IMR-90 (cell line): ENCODE data around the gene PTPRH. TPM values are rescaled to one million over a fixed set of nuclear protein-coding genes. Genes with fewer than 3 reads are reported as not detected.

Experiments used
- ATAC-seq: fragments of 200-7000 bp; cut with Tn5 transposase; 2 replicates; pipeline ENCODE4 v1.9.1; 2020; ENCODE audit warnings: low read depth, mild to moderate bottlenecking, moderate library complexity
- BruUV-seq: library from RNA; stranded (reverse); fragments of 400-500 nt; replicated peaks from 2 replicates; lab custom pipeline; 2021; lab: Mats Ljungman, UMichigan
- CTCF ChIA-PET: fragments of 300-600 bp; formaldehyde crosslinking; extraction: SDS; loops from one replicate; lab custom pipeline; 2021; ENCODE audit warnings: antibody characterized with exemption; lab: Yijun Ruan, JAX
- POLR2A ChIA-PET: fragments of 300-600 bp; sonication (Branson Sonifier 250); formaldehyde crosslinking; loops from one replicate; lab custom pipeline; 2022; ENCODE audit warnings: antibody characterized with exemption; ENCODE audit not compliant: unreplicated experiment; lab: Charles Lee
- DNase-seq: peaks from one replicate; pipeline ENCODE4 v3.0.0; 2013
- H2AFZ ChIP-seq: replicated peaks from 2 replicates; pipeline ENCODE3; 2013; ENCODE audit warnings: low read length, mild to moderate bottlenecking; ENCODE audit not compliant: poor library complexity
- H2AK5ac ChIP-seq: 2 replicates; pipeline ENCODE4 v1.6.1; 2013; ENCODE audit warnings: low read depth, low read length, inconsistent platforms
- H2AK9ac ChIP-seq: replicated peaks from 2 replicates; pipeline ENCODE3; 2013; ENCODE audit warnings: mild to moderate bottlenecking, low read depth, low read length, moderate library complexity; ENCODE audit not compliant: poor library complexity
- H2BK120ac ChIP-seq: 2 replicates; pipeline ENCODE4 v1.6.1; 2013; ENCODE audit warnings: low read depth, low read length, inconsistent platforms
- H2BK15ac ChIP-seq: 3 replicates; pipeline ENCODE4 v1.6.1; 2013; ENCODE audit warnings: low read depth, low read length, inconsistent platforms
- H2BK20ac ChIP-seq: 2 replicates; pipeline ENCODE4 v1.6.1; 2013; ENCODE audit warnings: low read depth, mild to moderate bottlenecking, inconsistent platforms, low read length, moderate library complexity
- H2BK5ac ChIP-seq: 2 replicates; pipeline ENCODE4 v1.6.1; 2013; ENCODE audit warnings: mild to moderate bottlenecking, low read depth, low read length, inconsistent platforms; ENCODE audit not compliant: poor library complexity, severe bottlenecking
- H3K14ac ChIP-seq: replicated peaks from 2 replicates; pipeline ENCODE4 v1.6.1; 2013; ENCODE audit warnings: low read depth, low read length, inconsistent platforms
- H3K18ac ChIP-seq: 2 replicates; pipeline ENCODE4 v1.6.1; 2013; ENCODE audit warnings: low read depth, low read length, control low read depth
- H3K23ac ChIP-seq: 2 replicates; pipeline ENCODE4 v1.6.1; 2013; ENCODE audit warnings: low read depth, low read length, inconsistent platforms
- H3K27ac ChIP-seq: 2 replicates; pipeline ENCODE4 v1.5.1; 2013; ENCODE audit warnings: mild to moderate bottlenecking, control low read depth, low read length; ENCODE audit not compliant: insufficient read depth
- H3K27me3 ChIP-seq: 2 replicates; pipeline ENCODE4 v1.6.1; 2013; ENCODE audit warnings: low read length; ENCODE audit not compliant: control insufficient read depth, insufficient read depth
- H3K36me3 ChIP-seq: 2 replicates; pipeline ENCODE4 v1.6.1; 2013; ENCODE audit warnings: low read length, mixed read lengths; ENCODE audit not compliant: control insufficient read depth, insufficient read depth
- H3K4ac ChIP-seq: 2 replicates; pipeline ENCODE4 v1.6.1; 2013; ENCODE audit warnings: low read depth, low read length, inconsistent platforms
- H3K4me1 ChIP-seq: 2 replicates; pipeline ENCODE4 v1.6.1; 2013; ENCODE audit warnings: low read length, mixed read lengths; ENCODE audit not compliant: control insufficient read depth, insufficient read depth
- H3K4me2 ChIP-seq: 2 replicates; pipeline ENCODE4 v1.6.1; 2013; ENCODE audit warnings: low read depth, mild to moderate bottlenecking, control low read depth, low read length, moderate library complexity
- H3K4me3 ChIP-seq: 2 replicates; pipeline ENCODE4 v1.5.1; 2013; ENCODE audit warnings: low read depth, mild to moderate bottlenecking, control low read depth, low read length, moderate library complexity; ENCODE audit not compliant: insufficient read depth
- H3K56ac ChIP-seq: 2 replicates; pipeline ENCODE4 v1.6.1; 2013; ENCODE audit warnings: low read length, inconsistent platforms; ENCODE audit not compliant: insufficient read depth; ENCODE audit errors: extremely low read depth
- H3K79me1 ChIP-seq, 2 experiments: 2 replicates each; pipeline ENCODE4 v1.6.1; 2013; ENCODE audit warnings: low read length in 2 of 2, inconsistent platforms in 1 of 2, low read depth in 1 of 2
- H3K9ac ChIP-seq: 2 replicates; pipeline ENCODE4 v1.6.1; 2013; ENCODE audit warnings: low read depth, low read length, control low read depth
- H3K9me1 ChIP-seq: 2 replicates; pipeline ENCODE4 v1.6.1; 2013; ENCODE audit warnings: low read length, inconsistent platforms; ENCODE audit not compliant: insufficient read depth
- H3K9me3 ChIP-seq: 2 replicates; pipeline ENCODE4 v1.6.1; 2013; ENCODE audit warnings: low read length; ENCODE audit not compliant: control insufficient read depth, insufficient read depth
- H4K20me1 ChIP-seq: 2 replicates; pipeline ENCODE4 v1.6.1; 2013; ENCODE audit warnings: low read length, inconsistent platforms; ENCODE audit not compliant: insufficient read depth
- H4K5ac ChIP-seq: 2 replicates; pipeline ENCODE4 v1.6.1; 2013; ENCODE audit warnings: mild to moderate bottlenecking, low read depth, low read length, control low read depth
- H4K8ac ChIP-seq, 2 experiments: 2 replicates each; pipeline ENCODE4 v1.6.1; 2013; ENCODE audit warnings: low read depth in 2 of 2, low read length in 2 of 2, control low read depth in 1 of 2, inconsistent platforms in 1 of 2
- H4K91ac ChIP-seq: 2 replicates; pipeline ENCODE4 v1.6.1; 2013; ENCODE audit warnings: low read depth, low read length, inconsistent platforms; ENCODE audit not compliant: insufficient read depth
- MAFK ChIP-seq: IDR thresholded peaks from 2 replicates; pipeline ENCODE4 v1.6.1; 2012; ENCODE audit warnings: low read depth, low read length, improper control_type of control experiment
- WGBS, 2 experiments: methylation state at CpG; one replicate each; pipeline versions ENCODE4 v1.1.5 to v1.1.7; 2013; ENCODE audit warnings: missing lambda C conversion rate in 2 of 2; ENCODE audit not compliant: insufficient read length in 1 of 2; ENCODE audit errors: extremely low coverage in 2 of 2; 5-methylcytosine and 5-hydroxymethylcytosine counted together
- dilution Hi-C: fragments of 300-500 bp; cut with HindIII; formaldehyde crosslinking; loops from one replicate; pipeline ENCODE4 v1.14.3; 2018; ENCODE audit warnings: low sequenced_read_pairs; ENCODE audit not compliant: unreplicated experiment
- in situ Hi-C: fragments of 300-500 bp; cut with MboI; formaldehyde crosslinking; loops from 3 replicates; pipeline ENCODE4 v1.14.3; 2019; ENCODE audit warnings: low sequenced_read_pairs, inconsistent platforms, mixed read lengths
- intact Hi-C: fragments of 100-400 bp; cut with micrococcal nuclease; formaldehyde crosslinking; loops from 2 replicates; pipeline ENCODE4 v1.10.0; 2022
- polyA plus RNA-seq, 3 experiments: library from polyadenylated mRNA; depleted of rRNA; stranded (reverse); fragments of >200 nt; gene quantifications; 2 replicates each; pipeline ENCODE4 v1.2.3, GENCODE V29; 2012; ENCODE audit warnings: low replicate concordance in 1 of 3
- total RNA-seq: library from RNA; depleted of rRNA; stranded (reverse); fragments of >200 nt; gene quantifications from 2 replicates; pipeline ENCODE4 v1.2.3, GENCODE V29; 2012

Gene PTPRH
- total and polyA plus RNA-seq, 2 of the 4 experiments (the other 2 are of a cell fraction), result 1.3 to 3.4 TPM

- in situ Hi-C loops, result loop anchor here (5.0 kb wide), 1 partner anchor 281 kb away; no protein-coding TSS in a partner anchor
- peaks cover 23% of the 10 kb centered on the region for H3K27me3 ChIP-seq
These were observed 72.8 kb downstream of the PTPRH start for GRCh38 chr19:55136399-55137102.

More at GRCh38 chr19:55136399-55137102, 72.8 kb downstream of the PTPRH start:
- Histone ChIP-seq H2AFZ (no peak overlapping the region), H2BK20ac (no peak overlapping the region), H2BK120ac (no peak overlapping the region), H3K4me2 (no peak overlapping the region), H2AK5ac (no peak overlapping the region), H2BK5ac (no peak overlapping the region), H4K20me1 (no peaks in the 10 kb centered on the region), H3K79me1 (no peaks in the 10 kb centered on the region), H3K56ac (no peak overlapping the region), H3K9me3 (no peaks in the 10 kb centered on the region), H3K4me1 (no peaks in the 10 kb centered on the region; the same call in 1 of the 2 replicates), H3K9me1 (no peaks in the 10 kb centered on the region), H4K8ac (no peak overlapping the region), H3K23ac (no peak overlapping the region), H3K4ac (no peak overlapping the region), H3K9ac (no peak overlapping the region), H4K5ac (no peak overlapping the region), H3K27ac (no peak overlapping the region), H2AK9ac (no peak overlapping the region), H3K18ac (no peak overlapping the region), H3K36me3 (no peaks in the 10 kb centered on the region), H4K91ac (no peak overlapping the region), H3K14ac (no peak overlapping the region), H3K4me3 (no peak overlapping the region), H2BK15ac (no peak overlapping the region)
- ChIA-PET POLR2A (no interaction called here), CTCF (no interaction called here)
- DNase-seq (no peak), ATAC-seq (no peak)
- WGBS, 2 experiments, result 74% methylated on average over 10 of the region's 17 CpGs; no CpG with 5 or more reads in 1 of the 2 experiments
- dilution Hi-C loops (no loop called here), intact Hi-C loops (no loop called here)
- no peak for TF ChIP-seq MAFK
- BruUV-seq, result no TSS peak
